HG03095 (cell line): ENCODE data around the gene CLDN1.

ENCODE experiments used
- ATAC-seq: cut with Tn5 transposase; IDR thresholded peaks from one replicate; pipeline ENCODE4 v1.9.1; 2021; ENCODE audit warnings: moderate library complexity; ENCODE audit not compliant: unreplicated experiment

Gene CLDN1

GRCh38 chr3:190321789-190322603 lies at the start of gene CLDN1:
CLDN1 (minus strand) TSS chr3:190322446; CDS start chr3:190322206, 240 bp downstream.
- ATAC-seq = peak; percentile 92

GRCh38 chr3:190371152-190371551 lies 48.9 kb upstream of the CLDN1 start:
- no peak for ATAC-seq

- ATAC-seq = no peak
Measured at GRCh38 chr3:190370369-190370768, 48.1 kb upstream of the CLDN1 start.

GRCh38 chr3:190369668-190370295 lies 47.5 kb upstream of the CLDN1 start:
- no peak for ATAC-seq

- ATAC-seq = no peak
Measured at GRCh38 chr3:190368881-190369280, 46.6 kb upstream of the CLDN1 start.

- no peak for ATAC-seq
Measured at GRCh38 chr3:190366133-190366532, 43.9 kb upstream of the CLDN1 start.

GRCh38 chr3:190362258-190362657 lies 40.0 kb upstream of the CLDN1 start:
- ATAC-seq = no peak

- ATAC-seq = no peak
Measured at GRCh38 chr3:190361791-190362190, 39.5 kb upstream of the CLDN1 start.

- ATAC-seq = no peak
Measured at GRCh38 chr3:190360228-190360627, 38.0 kb upstream of the CLDN1 start.

GRCh38 chr3:190359813-190360212 lies 37.6 kb upstream of the CLDN1 start:
- ATAC-seq = no peak

- no peak for ATAC-seq
Measured at GRCh38 chr3:190357468-190357867, 35.2 kb upstream of the CLDN1 start.

- no peak for ATAC-seq
Measured at GRCh38 chr3:190356246-190356645, 34.0 kb upstream of the CLDN1 start.

- ATAC-seq = no peak
Measured at GRCh38 chr3:190352861-190353457, 30.7 kb upstream of the CLDN1 start.

GRCh38 chr3:190346541-190346940 lies 24.3 kb upstream of the CLDN1 start:
- no peak for ATAC-seq

GRCh38 chr3:190345878-190346277 lies 23.6 kb upstream of the CLDN1 start:
- no peak for ATAC-seq

GRCh38 chr3:190345027-190345821 lies 23.0 kb upstream of the CLDN1 start:
- ATAC-seq = no peak

GRCh38 chr3:190340071-190340470 lies 17.8 kb upstream of the CLDN1 start:
- ATAC-seq = no peak

- no peak for ATAC-seq
Measured at GRCh38 chr3:190339130-190339529, 16.9 kb upstream of the CLDN1 start.

- no peak for ATAC-seq
Measured at GRCh38 chr3:190338717-190339116, 16.5 kb upstream of the CLDN1 start.

- ATAC-seq = no peak
Measured at GRCh38 chr3:190337301-190337700, 15.1 kb upstream of the CLDN1 start.

GRCh38 chr3:190336516-190337189 lies 14.4 kb upstream of the CLDN1 start:
- no peak for ATAC-seq
